Fibroblast of the aortic adventitia (primary cell): Measurements from ENCODE around the gene HDGFL2. TPM values are rescaled to one million over a fixed set of nuclear protein-coding genes. Genes with fewer than 3 reads are reported as not detected.

Experiments used
- DNase-seq: peaks from one replicate; pipeline ENCODE4 v3.0.0-alpha.2; 2010; ENCODE audit warnings: low read depth
- H3K4me3 ChIP-seq: 2 replicates; pipeline ENCODE4 v1.5.1; 2011; ENCODE audit warnings: low read depth, mild to moderate bottlenecking, control low read depth, low read length, moderate library complexity
- total RNA-seq: library from RNA; depleted of rRNA; stranded (reverse); fragments of >200 nt; gene quantifications from 2 replicates; pipeline ENCODE4 v1.2.3, GENCODE V29; 2012; ENCODE audit warnings: low replicate concordance
- TF ChIP-seq, protein P1 (sequence below): IDR thresholded peaks from 2 replicates; pipeline ENCODE4 v1.5.1; 2011; ENCODE audit warnings: mild to moderate bottlenecking, low read length, control low read depth, inconsistent platforms; ENCODE audit not compliant: insufficient read depth

HDGFL2 gene
- total RNA-seq, result 41.0 and 69.4 TPM in 2 replicates

DNA sequence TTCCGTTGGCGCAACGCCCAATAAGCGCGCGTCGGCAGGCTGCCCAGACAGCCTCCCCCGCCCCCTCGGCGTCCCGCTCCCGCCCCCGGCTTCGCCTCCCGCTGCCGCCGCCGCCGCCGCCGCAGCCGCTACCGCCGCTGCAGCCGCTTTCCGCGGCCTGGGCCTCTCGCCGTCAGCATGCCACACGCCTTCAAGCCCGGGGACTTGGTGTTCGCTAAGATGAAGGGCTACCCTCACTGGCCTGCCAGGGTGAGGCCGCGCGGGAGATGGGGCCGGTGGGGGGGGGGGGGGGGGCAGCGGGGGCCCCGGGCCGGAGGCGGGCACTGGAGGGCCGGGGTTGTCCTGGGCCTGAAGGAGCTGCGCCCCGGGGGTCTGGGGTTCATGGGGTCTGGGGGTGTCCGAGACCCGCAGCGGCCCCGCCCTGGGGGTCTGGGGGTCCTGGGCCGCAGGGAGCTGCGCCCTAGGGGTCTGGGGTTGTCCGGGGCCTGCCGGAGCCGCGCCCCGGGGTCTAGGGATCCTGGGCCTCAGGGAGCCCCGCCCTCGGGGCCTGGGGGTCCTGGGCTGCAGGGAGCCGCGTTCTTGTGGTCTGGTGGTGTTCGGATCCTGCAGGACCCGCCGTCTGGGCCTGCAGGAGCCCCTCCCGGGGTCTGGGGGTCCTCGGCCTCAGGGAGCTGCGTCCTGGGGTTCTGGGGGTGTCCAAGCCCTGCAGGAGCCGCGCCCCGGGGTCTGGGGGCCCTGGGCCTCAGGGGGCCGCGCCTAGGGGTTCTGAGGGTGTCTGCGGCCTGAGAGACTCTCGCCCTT, at the start of gene HDGFL2:
TSS of gene HDGFL2 (plus strand) at position 124 of the 801 bp plus-strand sequence. CDS start at position 178, 54 bp downstream.
- no peak for DNase-seq
- TF ChIP-seq, protein P1, sequence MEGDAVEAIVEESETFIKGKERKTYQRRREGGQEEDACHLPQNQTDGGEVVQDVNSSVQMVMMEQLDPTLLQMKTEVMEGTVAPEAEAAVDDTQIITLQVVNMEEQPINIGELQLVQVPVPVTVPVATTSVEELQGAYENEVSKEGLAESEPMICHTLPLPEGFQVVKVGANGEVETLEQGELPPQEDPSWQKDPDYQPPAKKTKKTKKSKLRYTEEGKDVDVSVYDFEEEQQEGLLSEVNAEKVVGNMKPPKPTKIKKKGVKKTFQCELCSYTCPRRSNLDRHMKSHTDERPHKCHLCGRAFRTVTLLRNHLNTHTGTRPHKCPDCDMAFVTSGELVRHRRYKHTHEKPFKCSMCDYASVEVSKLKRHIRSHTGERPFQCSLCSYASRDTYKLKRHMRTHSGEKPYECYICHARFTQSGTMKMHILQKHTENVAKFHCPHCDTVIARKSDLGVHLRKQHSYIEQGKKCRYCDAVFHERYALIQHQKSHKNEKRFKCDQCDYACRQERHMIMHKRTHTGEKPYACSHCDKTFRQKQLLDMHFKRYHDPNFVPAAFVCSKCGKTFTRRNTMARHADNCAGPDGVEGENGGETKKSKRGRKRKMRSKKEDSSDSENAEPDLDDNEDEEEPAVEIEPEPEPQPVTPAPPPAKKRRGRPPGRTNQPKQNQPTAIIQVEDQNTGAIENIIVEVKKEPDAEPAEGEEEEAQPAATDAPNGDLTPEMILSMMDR, result no peak
- H3K4me3 ChIP-seq, result peak within 1 kb of the TSS; percentile 77

DNA sequence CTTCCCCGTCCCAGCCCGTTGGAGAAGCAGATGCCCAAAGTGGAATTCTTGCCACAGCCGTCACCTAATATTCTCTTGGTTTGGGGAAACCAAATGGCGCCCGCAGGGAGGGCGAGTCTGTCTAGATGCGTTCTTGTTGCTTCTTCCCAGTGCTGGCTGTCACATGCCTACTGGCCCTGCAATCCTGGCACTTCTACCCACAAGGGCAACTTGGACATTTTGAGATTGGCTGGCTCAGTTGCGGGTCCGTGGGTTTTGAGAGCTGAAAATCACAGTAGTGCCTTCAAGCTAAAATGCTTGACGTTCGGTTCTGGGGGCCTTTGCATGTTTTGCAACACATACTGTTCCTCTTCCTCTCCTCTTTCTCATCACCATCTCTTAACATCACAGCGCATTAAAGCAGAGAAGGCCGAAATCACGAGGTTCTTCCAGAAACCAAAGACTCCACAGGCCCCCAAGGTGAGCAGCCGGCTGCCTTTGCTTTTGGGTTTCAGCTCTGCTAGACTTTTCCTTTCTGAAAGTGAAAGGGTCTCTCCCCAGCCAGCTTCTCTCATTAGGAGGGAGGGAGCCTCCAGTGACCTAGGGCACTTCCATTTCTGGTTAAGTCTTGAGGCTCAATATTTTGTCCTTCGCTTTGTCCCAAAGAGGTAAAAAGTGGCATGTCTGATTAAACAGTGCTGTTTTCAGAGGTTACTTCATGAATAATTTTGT, 48.5 kb upstream of the HDGFL2 start:
- TF ChIP-seq, protein P1, result no peak
- no peak for DNase-seq

DNA sequence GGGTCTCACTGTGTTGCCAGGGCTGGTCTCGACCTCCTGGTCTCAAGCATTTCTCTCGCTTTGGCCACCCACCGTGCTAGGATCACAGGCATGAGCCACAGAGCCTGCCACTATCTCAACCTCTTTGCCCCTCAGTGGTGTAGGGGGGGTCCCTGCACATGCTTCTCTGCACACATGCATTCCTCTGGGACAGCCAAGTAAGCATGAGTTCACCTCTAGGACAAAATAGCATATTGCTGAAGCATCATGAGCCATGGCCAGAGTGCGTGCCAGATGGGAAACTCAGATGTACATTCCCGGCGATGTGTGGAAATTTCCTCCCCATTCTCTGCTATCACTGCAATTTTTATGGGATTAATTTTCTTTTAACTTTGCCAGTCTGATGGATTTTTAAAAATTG, 46.6 kb upstream of the HDGFL2 start:
- H3K4me3 ChIP-seq, result no peak overlapping the region
- TF ChIP-seq, protein P1, result no peak
- peak; percentile 91 for DNase-seq

More for the DNA sequence above, 48.5 kb upstream of the HDGFL2 start:
- H3K4me3 ChIP-seq, result no peak overlapping the region

DNA sequence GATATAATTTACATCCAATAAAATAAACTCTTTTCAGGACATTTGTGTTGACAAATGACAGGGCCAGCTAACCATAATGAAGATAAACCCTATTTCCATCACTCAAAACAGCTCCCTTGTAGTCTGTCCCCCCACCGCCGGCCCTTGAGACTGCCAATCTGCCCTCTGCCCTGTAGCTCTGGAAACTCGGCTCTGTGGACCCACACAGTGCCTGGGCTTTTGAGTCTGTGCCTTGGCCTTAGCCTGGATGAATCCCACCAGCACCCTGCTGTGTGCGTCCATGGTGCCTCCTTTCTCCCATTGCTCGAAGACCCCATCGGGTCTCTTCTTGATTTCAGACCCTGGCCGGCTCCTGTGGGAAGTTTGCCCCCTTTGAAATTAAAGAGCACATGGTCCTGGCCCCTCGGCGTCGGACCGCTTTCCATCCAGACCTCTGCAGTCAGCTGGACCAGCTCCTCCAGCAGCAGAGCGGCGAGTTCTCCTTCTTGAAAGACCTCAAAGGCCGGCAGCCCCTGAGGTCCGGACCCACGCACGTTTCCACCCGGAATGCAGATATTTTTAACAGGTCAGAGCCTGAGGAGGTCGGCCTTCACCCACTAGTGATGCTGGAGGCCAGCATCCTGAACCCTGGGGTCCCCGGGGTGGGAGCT, 43.6 kb upstream of the HDGFL2 start:
- TF ChIP-seq, protein P1, result no peak
- no peak overlapping the region for H3K4me3 ChIP-seq
- no peak for DNase-seq

DNA sequence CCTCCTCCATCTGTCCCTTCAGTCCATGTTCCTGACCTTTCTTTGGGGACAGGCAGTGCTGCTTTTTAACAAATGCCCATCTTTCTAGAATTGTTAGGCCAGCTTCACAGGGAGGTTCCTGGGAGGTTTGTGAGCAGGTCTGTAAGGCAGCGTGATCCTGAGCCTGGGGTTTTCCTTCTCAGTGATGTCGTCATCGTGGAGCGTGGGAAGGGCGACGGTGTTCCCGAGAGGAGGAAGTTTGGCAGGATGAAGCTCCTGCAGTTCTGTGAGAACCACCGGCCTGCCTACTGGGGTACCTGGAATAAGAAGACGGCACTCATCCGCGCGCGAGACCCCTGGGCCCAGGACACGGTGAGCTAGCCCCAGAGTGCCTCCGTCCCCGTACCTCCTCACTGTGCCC, 42.8 kb upstream of the HDGFL2 start:
- TF ChIP-seq, protein P1, result no peak
- DNase-seq, result no peak
- no peak overlapping the region for H3K4me3 ChIP-seq

DNA sequence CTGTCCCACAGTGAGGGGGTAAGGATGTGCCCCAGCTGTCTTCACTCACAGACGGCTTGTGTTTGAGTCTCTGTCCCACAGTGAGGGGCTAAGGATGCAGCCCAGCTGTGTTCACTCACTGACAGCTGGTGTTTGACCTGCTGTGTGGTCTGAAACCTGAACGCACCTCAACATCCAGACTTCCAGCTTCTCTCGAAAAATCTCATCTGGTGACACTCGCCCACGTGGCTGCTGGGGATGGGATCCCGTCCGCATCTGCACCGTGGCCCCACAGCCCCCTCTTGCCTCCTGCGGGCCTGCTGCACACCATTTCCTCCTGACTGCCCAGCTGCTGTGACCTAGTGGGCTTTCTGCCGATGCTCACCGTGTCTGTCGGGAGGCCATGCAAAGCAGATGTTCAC, 42.3 kb upstream of the HDGFL2 start:
- DNase-seq, result no peak
- H3K4me3 ChIP-seq, result no peak overlapping the region
- TF ChIP-seq, protein P1, result no peak
